Glomerular endothelial cell (primary cell): ENCODE measurements around the gene ASB13. TPM values are rescaled to one million over a fixed set of nuclear protein-coding genes. Genes with fewer than 3 reads are reported as not detected.

Source experiments
- DNase-seq: peaks from one replicate; pipeline ENCODE4 v3.0.0-alpha.2; 2011; ENCODE audit warnings: low read depth, low spot score; ENCODE audit errors: extremely low read depth
- total RNA-seq: library from RNA; depleted of rRNA; stranded (reverse); fragments of >200 nt; gene quantifications from 2 replicates; pipeline ENCODE4 v1.2.3, GENCODE V29; 2015

The ASB13 gene
- total RNA-seq: 12.4 and 13.8 TPM in 2 replicates

- DNase-seq: no peak
Measured at GRCh38 chr10:5666008-5666840, at the start of gene ASB13. Gene ASB13 (minus strand): TSS chr10:5666595. CDS start chr10:5666551, 44 bp downstream.

- DNase-seq: no peak
Measured at GRCh38 chr10:5711642-5712041, 45.2 kb upstream of the ASB13 start.

- no peak for DNase-seq
Measured at GRCh38 chr10:5710859-5711258, 44.5 kb upstream of the ASB13 start.

- DNase-seq: no peak
Measured at GRCh38 chr10:5709865-5710264, 43.5 kb upstream of the ASB13 start.

- no peak for DNase-seq
Measured at GRCh38 chr10:5708356-5708755, 42.0 kb upstream of the ASB13 start.

GRCh38 chr10:5698062-5698461 is 31.7 kb upstream of the ASB13 start:
- no peak for DNase-seq

- DNase-seq: no peak
Measured at GRCh38 chr10:5697342-5697741, 30.9 kb upstream of the ASB13 start.

- no peak for DNase-seq
Measured at GRCh38 chr10:5694573-5694972, 28.2 kb upstream of the ASB13 start.

- DNase-seq: no peak
Measured at GRCh38 chr10:5692461-5693358, 26.3 kb upstream of the ASB13 start.

- DNase-seq: no peak
Measured at GRCh38 chr10:5691786-5692185, 25.4 kb upstream of the ASB13 start.

GRCh38 chr10:5688587-5688986 is 22.2 kb upstream of the ASB13 start:
- no peak for DNase-seq

GRCh38 chr10:5685764-5686240 is 19.4 kb upstream of the ASB13 start:
- no peak for DNase-seq

GRCh38 chr10:5684971-5685763 is 18.8 kb upstream of the ASB13 start:
- no peak for DNase-seq

GRCh38 chr10:5684318-5684970 is 18.0 kb upstream of the ASB13 start, which contains the start of gene TASOR2:
Gene TASOR2 (plus strand): TSS chr10:5684838. CDS start chr10:5720643, 35,805 bp downstream.
- peak; percentile 84 for DNase-seq

GRCh38 chr10:5683065-5683464 is 16.7 kb upstream of the ASB13 start:
- DNase-seq: no peak

GRCh38 chr10:5681930-5682329 is 15.5 kb upstream of the ASB13 start:
- DNase-seq: no peak

GRCh38 chr10:5679606-5680005 is 13.2 kb upstream of the ASB13 start:
- no peak for DNase-seq

- DNase-seq: no peak
Measured at GRCh38 chr10:5679037-5679435, 12.6 kb upstream of the ASB13 start.

- no peak for DNase-seq
Measured at GRCh38 chr10:5678397-5679036, 12.1 kb upstream of the ASB13 start.
